ENCODE data around the gene GALNT18.

- TF ChIP-seq CTCF (IDR thresholded peaks at IDR 0.05; ENCODE audit: insufficient read depth, low read length, poor library complexity, severe bottlenecking) (no peak), EZH2phosphoT487 (conservative IDR thresholded peaks at IDR 0.05; ENCODE audit: low read length) (no peak)
These were observed 320.6 kb downstream of the GALNT18 start for GRCh38 chr11:11301212-11301611.

Measured in SU-DHL-6 (cell line).